Measurements from ENCODE around the gene FAM227B. TPM values are rescaled to one million over a fixed set of nuclear protein-coding genes. Genes with fewer than 3 reads are reported as not detected.
A peak's percentile ranks its signal among the peaks of the same experiment; 100 is the strongest.

Gene FAM227B
- total and polyA plus RNA-seq, 10 donors, result 4.1 to 7.5 (median 5.2) TPM

GRCh38 chr15:49624056-49624455 is 3.4 kb upstream of the FAM227B start:
- Histone ChIP-seq H3K4me3 (no peak overlapping the region), H3K9me3 (peaks cover 0 to 25% (median 18%) of the 10 kb centered on the region in 8 donors), H3K4me1 (peaks cover 11 to 40% (median 28%) of the 10 kb centered on the region in 6 donors), H3K27me3 (replicated peaks in 1 of 7) (no peaks in the 10 kb centered on the region), H3K27ac (no peak overlapping the region), H3K36me3 (peaks cover 0 to 45% (median 12%) of the 10 kb centered on the region in 6 donors)
- intact Hi-C loops (cut with DNase I; ENCODE audit: low total_unique reads), result no loop called here
- WGBS, 5 donors, result 41 to 51% (median 46%) methylated on average over 2 of the region's 2 CpGs
- DNase-seq, result no peak
- TF ChIP-seq CTCF (IDR thresholded peaks at IDR 0.05 in 8 of 11, conservative IDR thresholded peaks at IDR 0.05 in 3 of 11) (no peak), POLR2AphosphoS5 (IDR thresholded peaks at IDR 0.05) (no peak), POLR2A (IDR thresholded peaks at IDR 0.05) (no peak)

- intact Hi-C loops (cut with DNase I; ENCODE audit: low total_unique reads), result no loop called here
- 77 to 91% (median 83%) methylated on average over 3 of the region's 3 CpGs for WGBS, 5 donors
- H3K36me3 ChIP-seq, result peaks cover 0 to 30% (median 12%) of the 10 kb centered on the region in 6 donors
- no peak overlapping the region for H3K27ac ChIP-seq
- TF ChIP-seq POLR2A (IDR thresholded peaks at IDR 0.05), result no peak
- TF ChIP-seq POLR2AphosphoS5 (IDR thresholded peaks at IDR 0.05), result no peak
- TF ChIP-seq CTCF (IDR thresholded peaks at IDR 0.05 in 8 of 11, conservative IDR thresholded peaks at IDR 0.05 in 3 of 11), result no peak
- no peak for DNase-seq
- H3K9me3 ChIP-seq, result peaks cover 0 to 25% (median 18%) of the 10 kb centered on the region in 8 donors
- H3K4me1 ChIP-seq, result peaks cover 11 to 43% (median 28%) of the 10 kb centered on the region in 6 donors
- no peaks in the 10 kb centered on the region for H3K27me3 ChIP-seq (replicated peaks in 1 of 7)
- peak overlapping the region in 1 of 8 donors; percentile 77 for H3K4me3 ChIP-seq
These were observed 1.9 kb upstream of the FAM227B start for GRCh38 chr15:49622561-49622960.

- Histone ChIP-seq H3K9me3 (peaks cover 0 to 25% (median 19%) of the 10 kb centered on the region in 8 donors), H3K27me3 (replicated peaks in 1 of 7) (no peaks in the 10 kb centered on the region), H3K4me3 (peak overlapping the region in 7 of 8 donors; percentile 57 to 77 (median 65)), H3K27ac (peak overlapping the region in 4 of 8 donors; percentile 87 to 93 (median 90)), H3K4me1 (peaks cover 11 to 43% (median 28%) of the 10 kb centered on the region in 6 donors), H3K36me3 (peaks cover 0 to 25% (median 12%) of the 10 kb centered on the region in 6 donors)
- DNase-seq, result no peak
- TF ChIP-seq CTCF (IDR thresholded peaks at IDR 0.05 in 8 of 11, conservative IDR thresholded peaks at IDR 0.05 in 3 of 11) (no peak), POLR2A (IDR thresholded peaks at IDR 0.05) (no peak), POLR2AphosphoS5 (IDR thresholded peaks at IDR 0.05) (no peak)
- intact Hi-C loops (cut with DNase I; ENCODE audit: low total_unique reads), result no loop called here
- 45 to 75% (median 59%) methylated on average over 1 of the region's 1 CpG for WGBS, 5 donors
These were observed 1.3 kb upstream of the FAM227B start for GRCh38 chr15:49621887-49622286.

GRCh38 chr15:49621401-49621811 is 788 bp upstream of the FAM227B start:
- DNase-seq, result no peak
- H3K27ac ChIP-seq, result peak overlapping the region; percentile 83 to 94 (median 90)
- H3K9me3 ChIP-seq, result peaks cover 0 to 28% (median 23%) of the 10 kb centered on the region in 8 donors
- peak overlapping the region; percentile 57 to 77 (median 64) for H3K4me3 ChIP-seq
- no peak for TF ChIP-seq POLR2AphosphoS5 (IDR thresholded peaks at IDR 0.05)
- TF ChIP-seq CTCF (IDR thresholded peaks at IDR 0.05 in 8 of 11, conservative IDR thresholded peaks at IDR 0.05 in 3 of 11), result no peak
- no peak for TF ChIP-seq POLR2A (IDR thresholded peaks at IDR 0.05)
- intact Hi-C loops (cut with DNase I; ENCODE audit: low total_unique reads), result no loop called here
- H3K27me3 ChIP-seq (replicated peaks in 1 of 7), result no peaks in the 10 kb centered on the region
- whole genome bisulfite sequencing, 5 donors, result 8 to 16% (median 12%) methylated on average over 8 of the region's 8 CpGs
- H3K4me1 ChIP-seq, result peaks cover 11 to 43% (median 28%) of the 10 kb centered on the region in 6 donors
- H3K36me3 ChIP-seq, result peaks cover 0 to 20% (median 12%) of the 10 kb centered on the region in 6 donors

Measured in spleen (tissue), 11 donors.